ENCODE measurements around the gene LVRN.
A peak's percentile ranks its signal among the peaks of the same experiment; 100 is the strongest.
"Not testable (repeated sequence)": the region's sequence is repeated elsewhere in the genome, so short reads cannot be mapped to it uniquely, and the experiment has no call there.

The LVRN gene, protein sequence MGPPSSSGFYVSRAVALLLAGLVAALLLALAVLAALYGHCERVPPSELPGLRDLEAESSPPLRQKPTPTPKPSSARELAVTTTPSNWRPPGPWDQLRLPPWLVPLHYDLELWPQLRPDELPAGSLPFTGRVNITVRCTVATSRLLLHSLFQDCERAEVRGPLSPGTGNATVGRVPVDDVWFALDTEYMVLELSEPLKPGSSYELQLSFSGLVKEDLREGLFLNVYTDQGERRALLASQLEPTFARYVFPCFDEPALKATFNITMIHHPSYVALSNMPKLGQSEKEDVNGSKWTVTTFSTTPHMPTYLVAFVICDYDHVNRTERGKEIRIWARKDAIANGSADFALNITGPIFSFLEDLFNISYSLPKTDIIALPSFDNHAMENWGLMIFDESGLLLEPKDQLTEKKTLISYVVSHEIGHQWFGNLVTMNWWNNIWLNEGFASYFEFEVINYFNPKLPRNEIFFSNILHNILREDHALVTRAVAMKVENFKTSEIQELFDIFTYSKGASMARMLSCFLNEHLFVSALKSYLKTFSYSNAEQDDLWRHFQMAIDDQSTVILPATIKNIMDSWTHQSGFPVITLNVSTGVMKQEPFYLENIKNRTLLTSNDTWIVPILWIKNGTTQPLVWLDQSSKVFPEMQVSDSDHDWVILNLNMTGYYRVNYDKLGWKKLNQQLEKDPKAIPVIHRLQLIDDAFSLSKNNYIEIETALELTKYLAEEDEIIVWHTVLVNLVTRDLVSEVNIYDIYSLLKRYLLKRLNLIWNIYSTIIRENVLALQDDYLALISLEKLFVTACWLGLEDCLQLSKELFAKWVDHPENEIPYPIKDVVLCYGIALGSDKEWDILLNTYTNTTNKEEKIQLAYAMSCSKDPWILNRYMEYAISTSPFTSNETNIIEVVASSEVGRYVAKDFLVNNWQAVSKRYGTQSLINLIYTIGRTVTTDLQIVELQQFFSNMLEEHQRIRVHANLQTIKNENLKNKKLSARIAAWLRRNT

DNA sequence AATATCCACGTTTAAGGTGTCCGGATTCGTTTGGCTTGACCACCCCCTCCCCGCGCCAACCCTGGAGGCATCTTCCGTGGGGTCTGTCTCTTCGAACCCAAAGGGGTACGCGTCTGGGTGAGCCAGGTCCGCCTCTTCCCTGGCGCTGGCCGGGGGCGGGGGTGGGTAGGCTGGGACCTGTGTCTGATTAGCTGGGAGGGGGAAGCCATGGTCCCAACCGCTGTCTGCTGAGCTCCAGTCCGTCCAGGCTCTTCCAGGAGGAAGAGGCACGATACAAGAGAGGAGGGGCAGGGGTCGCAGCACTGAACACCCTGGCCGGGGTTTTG, at the start of gene LVRN:
LVRN (plus strand) TSS at position 237 of the 326 bp plus-strand sequence. CDS start 143 bp downstream, outside the sequence.
- H3K4me3 ChIP-seq: peak within 1 kb of the TSS in 3 of 7 experiments; percentile 8 to 31 (median 14)
- H3K27ac ChIP-seq: peak within 1 kb of the TSS in 7 of 21 experiments; percentile 16 to 76 (median 50)

DNA sequence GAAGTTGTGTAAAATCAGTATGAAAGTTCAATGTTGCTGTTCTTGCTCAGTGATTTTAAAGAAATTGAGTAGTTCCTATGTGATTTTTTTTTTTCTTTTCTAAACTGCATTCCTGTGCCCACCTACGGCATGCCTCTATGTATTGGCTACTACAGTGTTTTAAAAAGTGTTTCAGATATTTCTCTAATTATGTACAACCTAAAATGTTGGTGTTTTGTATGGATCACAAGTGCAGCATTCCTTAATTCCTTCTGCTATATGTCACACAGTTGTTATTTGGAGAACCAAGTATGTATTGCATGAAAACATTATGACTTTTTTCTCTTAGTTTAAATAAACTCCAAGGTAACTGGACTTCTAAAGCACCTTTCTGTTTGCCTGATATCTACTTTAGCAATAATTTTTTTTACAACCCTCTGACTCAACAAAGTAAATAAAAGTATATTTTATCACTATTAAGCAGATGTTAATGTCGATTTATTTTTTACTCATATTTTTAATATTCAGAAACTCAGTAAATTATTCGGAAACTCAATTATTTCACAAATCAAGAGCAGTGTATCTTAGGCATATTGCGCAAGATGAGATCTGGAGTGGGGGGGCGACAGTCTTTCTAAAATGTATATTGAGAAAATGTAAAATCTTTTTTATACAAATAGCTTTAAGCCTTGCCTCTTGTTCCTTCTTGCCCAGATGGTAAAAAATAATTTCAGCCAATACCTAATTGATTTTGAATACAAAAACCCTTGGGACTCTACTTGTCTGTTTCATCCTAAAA, 48.5 kb upstream of the LVRN start:
- H3K4me3 ChIP-seq: not testable (repeated sequence)

DNA sequence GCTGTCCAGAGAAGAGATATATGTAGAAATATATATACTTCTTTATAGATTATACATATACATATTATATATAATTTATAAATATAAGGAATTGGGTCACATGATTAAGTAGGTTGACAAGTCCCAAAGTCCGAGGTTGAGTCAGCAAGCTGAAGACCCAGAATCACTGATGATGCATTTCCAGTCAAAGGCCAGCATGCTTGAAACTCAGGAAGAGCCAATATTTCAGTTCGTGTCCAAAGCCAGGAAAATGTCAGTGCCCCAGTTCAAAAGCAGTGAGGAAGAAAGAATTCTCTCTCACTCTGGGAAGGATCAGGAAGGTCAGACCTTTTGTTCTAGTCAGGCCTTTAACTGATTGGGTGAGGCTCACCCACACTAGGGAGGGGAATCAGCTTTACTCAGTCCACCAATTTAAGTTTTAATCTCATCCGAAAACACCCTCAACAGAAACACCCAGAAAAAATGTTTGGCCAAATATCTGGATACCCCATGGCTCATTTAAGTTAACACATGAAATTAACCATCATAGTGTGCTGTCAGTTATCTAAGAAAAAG, 42.0 kb upstream of the LVRN start:
- H3K27ac ChIP-seq: no peak overlapping the region

More for the DNA sequence above, 48.5 kb upstream of the LVRN start:
- not testable (repeated sequence) for H3K27ac ChIP-seq

DNA sequence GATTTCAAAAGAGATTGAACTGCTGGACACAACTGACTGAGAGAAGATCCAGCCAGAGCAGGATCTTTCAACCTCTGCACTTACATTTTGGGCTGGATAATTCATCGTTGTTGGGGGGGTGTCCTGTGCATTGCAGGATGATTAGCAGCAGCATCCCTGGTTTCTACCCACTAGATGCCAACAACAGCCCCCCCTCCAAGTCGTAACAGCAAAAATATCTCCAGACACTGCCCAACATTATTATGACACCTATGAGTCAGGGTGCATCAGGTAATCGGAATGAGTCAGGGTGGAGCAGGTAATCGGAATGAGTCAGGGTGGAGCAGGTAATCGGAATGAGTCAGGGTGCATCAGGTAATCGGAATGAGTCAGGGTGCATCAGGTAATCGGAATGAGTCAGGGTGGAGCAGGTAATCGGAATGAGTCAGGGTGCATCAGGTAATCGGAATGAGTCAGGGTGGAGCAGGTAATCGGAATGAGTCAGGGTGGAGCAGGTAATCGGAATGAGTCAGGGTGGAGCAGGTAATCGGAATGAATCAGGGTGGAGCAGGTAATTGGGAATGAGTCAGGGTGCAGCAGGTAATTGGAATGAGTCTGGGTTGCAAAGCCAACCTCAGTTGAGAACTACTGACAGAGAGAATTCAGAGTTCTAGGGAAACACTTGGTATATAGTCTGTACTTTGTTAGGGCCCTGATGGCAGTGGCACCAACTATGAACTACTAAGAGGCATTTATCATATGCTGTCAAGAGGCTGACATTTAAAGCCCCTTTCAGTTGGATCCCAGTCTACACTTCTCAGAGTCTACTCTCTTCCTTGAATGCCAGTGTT, 33.5 kb upstream of the LVRN start:
- H3K4me3 ChIP-seq, H3K27ac ChIP-seq: not testable (repeated sequence)

More for the DNA sequence above, 42.0 kb upstream of the LVRN start:
- no peak overlapping the region for H3K4me3 ChIP-seq

DNA sequence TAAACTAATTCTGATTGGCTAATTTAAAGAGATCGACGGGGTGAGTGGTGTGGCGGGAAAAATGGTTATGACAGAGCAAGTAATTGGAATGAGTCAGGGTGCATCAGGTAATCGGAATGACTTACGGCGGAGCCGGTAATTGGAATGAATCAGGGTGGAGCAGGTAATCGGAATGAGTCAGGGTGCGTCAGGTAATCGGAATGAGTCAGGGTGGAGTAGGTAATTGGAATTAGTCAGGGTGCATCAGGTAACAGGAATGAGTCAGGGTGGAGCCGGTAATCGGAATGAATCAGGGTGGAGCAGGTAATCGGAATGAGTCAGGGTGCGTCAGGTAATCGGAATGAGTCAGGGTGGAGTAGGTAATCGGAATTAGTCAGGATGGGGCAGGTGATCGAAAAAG, 32.1 kb upstream of the LVRN start:
- H3K27ac ChIP-seq, H3K4me3 ChIP-seq: not testable (repeated sequence)

DNA sequence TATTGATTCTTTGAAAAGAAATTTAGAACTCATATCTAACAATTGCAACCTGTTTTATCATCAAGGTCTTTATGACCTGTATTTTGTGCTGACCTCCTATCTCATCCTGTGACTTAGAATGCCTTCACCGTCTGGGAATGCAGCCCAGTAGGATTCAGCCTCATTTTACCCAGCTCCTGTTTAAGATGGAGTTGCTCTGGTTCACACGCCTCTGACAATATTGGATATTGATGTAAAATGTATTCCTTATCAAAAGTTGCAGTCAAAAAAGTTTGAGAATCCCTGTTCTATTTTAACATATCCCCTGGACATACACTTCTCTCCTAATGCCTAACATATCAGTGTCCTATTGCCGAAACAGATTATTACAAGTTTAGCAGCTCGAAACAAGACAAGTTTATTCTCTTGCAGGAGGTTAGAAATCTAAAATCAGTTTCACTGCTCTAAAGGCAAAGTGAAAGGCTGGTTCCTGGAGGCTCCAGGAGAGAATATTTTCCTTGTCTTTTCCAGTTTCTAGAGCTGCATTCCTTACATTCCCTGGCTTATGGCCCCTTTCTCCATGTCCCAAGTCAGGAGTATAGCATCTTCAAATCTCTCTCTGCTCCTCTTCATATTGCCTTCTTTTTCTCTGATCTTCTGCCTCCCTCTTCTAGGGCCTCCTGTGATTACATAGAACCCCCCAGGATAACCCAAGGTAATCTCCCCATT, 31.5 kb upstream of the LVRN start:
- H3K4me3 ChIP-seq: no peak overlapping the region
- no peak overlapping the region for H3K27ac ChIP-seq

DNA sequence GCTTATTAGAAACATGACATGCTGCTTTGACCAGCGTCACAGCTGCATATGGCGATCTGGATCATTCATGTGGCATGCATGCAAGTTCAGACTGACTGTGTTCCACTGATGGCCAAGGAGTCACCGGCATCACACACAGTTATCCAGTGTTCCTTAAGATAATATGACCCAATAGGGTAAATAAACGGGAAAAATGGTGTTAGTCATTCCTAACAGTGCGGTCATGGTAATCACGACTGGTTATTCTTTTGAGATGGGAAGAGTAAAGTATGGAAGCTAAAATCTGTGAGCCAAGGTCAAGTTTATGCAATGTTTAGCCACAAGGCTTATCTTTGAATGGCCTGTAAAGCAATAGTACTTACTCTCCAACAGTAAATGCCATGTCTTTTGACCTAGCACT, 29.3 kb upstream of the LVRN start:
- H3K27ac ChIP-seq: no peak overlapping the region
- no peak overlapping the region for H3K4me3 ChIP-seq

DNA sequence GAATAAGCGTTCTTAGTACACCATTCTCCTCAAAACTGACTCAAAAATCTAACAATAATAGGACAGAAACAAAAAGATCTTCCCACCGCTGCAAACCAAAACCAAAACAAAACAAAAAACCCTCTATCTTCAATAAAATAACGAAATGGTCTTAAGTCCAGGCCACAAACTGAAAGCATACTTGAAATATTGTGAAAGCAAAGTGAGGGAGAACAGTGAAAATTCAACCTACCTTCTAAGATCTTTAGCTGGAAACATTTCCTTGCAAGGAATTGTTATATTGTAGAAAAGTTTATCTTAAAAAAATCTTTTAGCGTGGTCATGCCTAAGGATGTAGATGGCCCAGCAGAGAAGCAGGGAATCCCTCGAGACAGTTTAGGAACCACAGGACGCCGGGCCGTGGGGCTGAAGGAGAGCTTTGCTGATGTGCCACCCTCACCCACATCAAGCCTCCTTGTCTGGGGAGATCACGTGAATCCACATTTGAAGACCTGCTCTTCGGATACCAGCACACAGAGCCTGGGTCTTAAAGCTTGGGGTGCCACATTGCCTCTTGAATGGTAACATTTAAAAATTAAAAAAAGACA, 27.8 kb upstream of the LVRN start:
- H3K27ac ChIP-seq: no peak overlapping the region
- H3K4me3 ChIP-seq: no peak overlapping the region

DNA sequence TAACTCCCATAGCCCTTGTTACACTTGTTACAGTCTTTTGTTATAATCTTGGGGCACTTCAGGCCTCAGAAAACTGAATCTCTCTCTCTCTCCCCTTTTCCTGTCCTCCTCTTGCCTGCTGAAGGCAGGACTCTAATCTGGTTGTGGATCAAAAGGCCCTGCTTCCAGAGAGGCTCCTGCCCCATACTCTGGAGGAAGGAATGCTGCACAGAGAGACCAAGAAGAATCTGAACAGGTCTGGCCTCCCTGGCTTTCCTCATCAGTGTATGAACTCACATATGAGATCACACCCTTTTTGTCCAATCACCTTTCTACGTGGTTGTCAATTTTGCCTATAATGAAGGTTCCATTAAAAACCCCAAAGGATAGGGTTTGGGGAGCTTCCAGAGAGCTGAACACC, 26.2 kb upstream of the LVRN start:
- no peak overlapping the region for H3K4me3 ChIP-seq

DNA sequence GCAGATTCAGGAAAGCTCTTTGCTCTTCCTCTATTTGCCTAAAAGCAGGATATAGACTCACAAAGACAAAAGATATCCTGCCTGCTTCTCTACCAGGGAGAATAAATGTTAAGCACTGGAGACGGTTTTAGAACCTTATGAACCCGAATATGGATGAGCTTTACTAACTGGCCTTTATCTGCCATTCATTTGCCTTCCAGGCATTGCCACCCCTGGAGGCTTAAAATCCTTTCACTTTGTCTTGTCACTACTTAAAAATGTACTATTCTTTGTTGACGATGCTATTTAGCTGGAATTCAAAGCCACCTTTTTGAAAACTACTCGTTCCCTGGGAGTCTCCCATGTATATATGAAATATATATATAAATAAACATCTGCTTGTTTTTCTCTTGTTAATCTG, 23.2 kb upstream of the LVRN start:
- Histone ChIP-seq H3K4me3 (no peak overlapping the region), H3K27ac (no peak overlapping the region)

More for the DNA sequence above, 26.2 kb upstream of the LVRN start:
- no peak overlapping the region for H3K27ac ChIP-seq

DNA sequence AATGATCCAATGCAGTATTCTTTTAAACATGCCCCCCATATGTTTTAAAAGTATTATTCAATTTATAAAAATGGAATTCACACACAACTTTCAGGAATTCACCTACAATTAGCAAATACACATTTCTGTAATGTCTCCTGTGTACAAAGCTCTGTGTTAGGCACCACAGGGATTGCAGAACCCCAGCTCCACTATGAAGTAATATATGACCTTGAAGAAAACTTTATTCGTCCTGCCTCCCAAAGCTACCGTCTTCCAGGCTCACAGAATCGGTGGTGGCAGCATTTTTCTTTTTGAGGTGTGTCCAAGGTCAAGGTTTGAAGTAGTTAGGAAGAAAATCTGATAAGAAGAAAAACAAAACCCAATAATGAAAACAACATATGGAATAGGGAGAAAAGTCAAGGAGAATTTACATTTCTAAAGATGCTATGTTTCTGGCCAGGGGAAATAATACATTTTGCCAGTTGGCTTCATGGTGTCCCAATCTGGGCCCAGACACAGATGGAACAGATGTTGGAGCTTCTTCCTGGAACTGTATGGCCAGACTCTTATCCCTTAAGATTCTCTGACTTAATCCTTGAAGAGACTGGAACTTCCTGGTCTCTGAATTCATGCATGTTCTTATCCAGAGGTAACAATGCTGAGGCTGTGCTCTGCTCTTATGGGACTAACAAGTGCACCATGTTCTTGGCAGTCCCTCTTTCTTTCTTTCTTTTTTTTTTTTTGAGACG, 22.0 kb upstream of the LVRN start:
- Histone ChIP-seq H3K4me3 (no peak overlapping the region), H3K27ac (peak overlapping the region in 1 of 21 experiments; percentile 47)

DNA sequence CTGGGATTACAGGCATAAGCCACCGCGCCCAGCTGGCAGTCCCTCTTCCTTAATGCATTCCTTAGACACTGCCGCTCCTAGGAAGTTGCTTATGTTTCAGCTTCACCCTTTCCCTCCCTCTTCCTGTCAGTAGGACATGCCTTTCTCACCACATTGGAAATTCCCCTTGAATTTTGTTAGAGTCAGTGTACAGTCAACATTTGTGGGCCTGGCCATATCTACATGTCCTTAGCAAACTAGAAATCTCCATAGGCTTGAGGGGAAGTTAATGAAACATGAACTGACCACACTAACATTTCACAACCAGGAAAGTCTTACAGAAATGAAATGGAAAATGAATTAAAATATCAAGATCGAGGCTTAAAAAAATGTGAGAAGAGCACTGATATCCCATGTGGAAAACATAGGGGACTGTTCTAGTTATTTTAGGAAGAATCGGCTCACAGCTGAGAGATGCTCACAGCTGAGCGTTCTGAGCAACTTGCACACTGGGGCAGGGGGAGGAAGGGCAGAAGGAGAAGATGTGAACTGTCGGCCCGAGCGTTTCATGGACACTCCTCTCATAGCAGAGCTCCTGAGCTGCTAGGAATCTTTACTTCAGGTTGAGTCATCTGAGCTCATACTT, 21.1 kb upstream of the LVRN start:
- Histone ChIP-seq H3K27ac (peak overlapping the region in 5 of 21 experiments; percentile 10 to 62 (median 38)), H3K4me3 (no peak overlapping the region)

DNA sequence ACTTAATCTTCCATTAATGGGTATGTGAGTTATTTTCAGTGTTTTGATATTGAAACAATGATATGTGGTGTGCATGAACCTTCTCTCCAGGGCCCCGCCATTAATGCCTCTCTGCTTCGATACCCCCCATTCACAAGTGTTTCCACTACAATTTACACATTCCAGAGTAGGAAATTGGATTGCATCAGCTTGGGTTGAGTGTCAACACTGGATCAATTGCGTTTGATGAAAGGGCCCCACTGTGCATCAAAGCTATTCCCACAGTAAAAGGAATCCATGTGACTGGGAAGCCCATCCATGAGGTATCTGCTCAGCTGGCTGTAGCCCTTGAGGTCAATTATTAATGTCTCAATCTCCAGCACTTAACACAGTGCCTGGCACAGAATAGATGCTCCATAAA, 17.8 kb upstream of the LVRN start:
- no peak overlapping the region for H3K4me3 ChIP-seq
- no peak overlapping the region for H3K27ac ChIP-seq

DNA sequence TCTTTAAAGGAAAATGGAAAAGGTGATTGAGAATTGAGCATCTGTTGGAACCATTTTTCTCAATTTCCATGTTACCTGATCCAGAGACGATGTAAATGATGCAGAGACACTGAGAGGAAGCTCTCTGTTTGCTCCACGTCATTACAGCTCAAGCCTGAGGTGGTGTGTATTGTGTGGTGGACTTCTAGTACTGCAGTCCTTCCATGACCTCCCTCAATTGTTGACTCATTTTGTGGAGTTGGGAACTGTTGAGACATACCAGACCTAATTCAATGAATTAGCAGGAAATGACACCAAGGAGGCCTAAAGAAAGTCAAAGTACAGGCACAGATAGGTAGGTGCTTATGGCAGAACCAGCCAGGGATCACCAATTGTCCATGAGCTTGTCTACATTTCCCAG, 15.6 kb upstream of the LVRN start:
- H3K4me3 ChIP-seq: no peak overlapping the region
- no peak overlapping the region for H3K27ac ChIP-seq

DNA sequence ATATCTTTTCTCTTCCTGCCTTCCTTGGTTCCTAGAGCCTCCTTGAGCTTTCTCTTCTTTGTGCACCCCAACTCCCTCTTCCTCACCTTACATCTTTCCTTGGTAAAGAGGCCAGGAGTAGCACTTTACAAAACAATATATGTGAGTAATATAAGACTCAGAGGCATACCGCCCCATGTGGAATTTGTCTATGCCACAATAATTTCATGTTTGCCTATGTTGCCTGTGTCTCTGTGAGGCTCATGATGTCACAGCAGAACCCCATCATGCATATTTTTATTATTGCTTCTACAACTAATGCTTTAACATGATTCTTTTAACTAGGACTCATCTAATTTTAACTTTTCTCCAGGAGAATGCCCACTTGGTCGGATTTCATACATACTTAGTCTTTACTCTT, 15.0 kb upstream of the LVRN start:
- Histone ChIP-seq H3K27ac (no peak overlapping the region), H3K4me3 (no peak overlapping the region)

DNA sequence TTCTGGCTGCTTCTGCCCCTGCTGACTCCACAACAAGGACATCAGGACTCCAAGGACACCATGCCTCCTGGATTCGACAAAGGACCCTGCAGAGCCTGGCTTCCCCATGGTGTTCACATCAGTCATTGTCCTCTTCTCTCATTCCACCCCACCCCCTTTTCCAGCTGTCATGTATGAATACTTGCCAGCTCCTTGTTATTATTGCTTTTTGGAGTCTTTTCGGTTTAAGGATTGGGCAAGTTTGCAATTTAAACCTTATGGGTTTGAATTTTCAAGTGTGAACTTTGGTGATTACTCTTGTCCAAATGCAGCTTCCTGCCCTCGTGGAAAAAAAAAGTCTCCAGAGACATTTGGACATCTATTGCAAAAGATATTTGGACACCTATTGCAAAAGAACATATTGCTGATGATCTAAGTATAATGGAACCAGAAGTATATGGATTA, 14.2 kb upstream of the LVRN start:
- no peak overlapping the region for H3K27ac ChIP-seq
- H3K4me3 ChIP-seq: no peak overlapping the region

DNA sequence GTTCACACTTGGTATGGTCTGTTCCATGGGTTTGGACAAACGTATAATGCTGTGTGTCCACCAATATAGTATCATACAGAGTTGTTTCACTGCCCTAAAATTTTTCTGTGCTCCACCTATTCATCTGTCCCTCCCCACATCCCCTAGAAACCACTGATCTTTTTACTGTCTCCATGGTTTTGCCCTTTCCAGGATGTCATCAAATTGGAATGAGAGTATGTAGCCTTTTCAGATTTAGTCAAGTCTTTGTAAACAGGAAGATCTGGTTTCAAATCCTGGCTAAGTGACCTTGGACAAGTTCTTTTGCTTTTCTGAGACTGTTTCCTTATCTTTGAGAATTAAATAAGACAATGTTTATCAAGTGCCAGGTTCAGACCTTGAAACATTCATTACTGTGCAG, 13.2 kb upstream of the LVRN start:
- H3K4me3 ChIP-seq: no peak overlapping the region
- H3K27ac ChIP-seq: no peak overlapping the region
